ENCODE results near the gene F10.

The F10 gene

GRCh38 chr13:113117911-113118260 lies 4.7 kb upstream of the F10 start:
- no peak for DNase-seq

- DNase-seq: no peak
Measured at GRCh38 chr13:113118261-113119021, 4.2 kb upstream of the F10 start.

- no peak for DNase-seq
Measured at GRCh38 chr13:113119166-113119821, 3.3 kb upstream of the F10 start.

GRCh38 chr13:113119822-113120189 lies 2.8 kb upstream of the F10 start:
- no peak for DNase-seq

GRCh38 chr13:113120300-113121182 lies 2.1 kb upstream of the F10 start:
- no peak for DNase-seq

- DNase-seq: no peak
Measured at GRCh38 chr13:113121183-113121927, 1.2 kb upstream of the F10 start.

GRCh38 chr13:113121928-113122471 lies 599 bp upstream of the F10 start:
- DNase-seq: no peak

- DNase-seq: no peak
Measured at GRCh38 chr13:113123226-113124201, 915 bp downstream of the F10 start.

GRCh38 chr13:113124211-113124970 lies 1.8 kb downstream of the F10 start:
- no peak for DNase-seq

GRCh38 chr13:113125506-113126264 lies 3.1 kb downstream of the F10 start:
- DNase-seq: no peak

- DNase-seq: no peak
Measured at GRCh38 chr13:113126265-113127150, 3.9 kb downstream of the F10 start.

GRCh38 chr13:113129480-113129879 lies 6.9 kb downstream of the F10 start:
- DNase-seq: no peak

- DNase-seq: no peak
Measured at GRCh38 chr13:113129921-113130750, 7.5 kb downstream of the F10 start.

- DNase-seq: no peak
Measured at GRCh38 chr13:113135281-113135760, 12.7 kb downstream of the F10 start.

- no peak for DNase-seq
Measured at GRCh38 chr13:113137691-113138298, 15.2 kb downstream of the F10 start.

GRCh38 chr13:113138792-113139551 lies 16.4 kb downstream of the F10 start:
- DNase-seq: no peak

Measured in CD4-positive, alpha-beta T cell treated with Interferon gamma for 1 hour (primary cell).